ENCODE results near the gene PPP1R2. TPM values are rescaled to one million over a fixed set of nuclear protein-coding genes. Genes with fewer than 3 reads are reported as not detected.
"Not testable (repeated sequence)": the region's sequence is repeated elsewhere in the genome, so short reads cannot be mapped to it uniquely, and the experiment has no call there.

The PPP1R2 gene
- 40.3 and 42.6 TPM in 2 replicates for total RNA-seq (2014; rRNA removed; shearing (Covaris generic))

- no peaks in the 10 kb centered on the region for H3K36me3 ChIP-seq
- H3K9me3 ChIP-seq (replicated peaks) = no peaks in the 10 kb centered on the region
- H3K4me3 ChIP-seq = peak within 1 kb of the TSS; percentile 97
- DNase-seq = peak; percentile 87 to 92
- H3K27ac ChIP-seq = peak within 1 kb of the TSS; percentile 65
- peaks cover 8% of the 10 kb centered on the region; the same call in 1 of the 2 replicates for H3K4me1 ChIP-seq
- H3K27me3 ChIP-seq = no peaks in the 10 kb centered on the region
Measured at GRCh38 chr3:195542698-195543499, at the start of gene PPP1R2. TSS of gene PPP1R2 (minus strand) at chr3:195543325. CDS start at chr3:195543025, 300 bp downstream.

DNA sequence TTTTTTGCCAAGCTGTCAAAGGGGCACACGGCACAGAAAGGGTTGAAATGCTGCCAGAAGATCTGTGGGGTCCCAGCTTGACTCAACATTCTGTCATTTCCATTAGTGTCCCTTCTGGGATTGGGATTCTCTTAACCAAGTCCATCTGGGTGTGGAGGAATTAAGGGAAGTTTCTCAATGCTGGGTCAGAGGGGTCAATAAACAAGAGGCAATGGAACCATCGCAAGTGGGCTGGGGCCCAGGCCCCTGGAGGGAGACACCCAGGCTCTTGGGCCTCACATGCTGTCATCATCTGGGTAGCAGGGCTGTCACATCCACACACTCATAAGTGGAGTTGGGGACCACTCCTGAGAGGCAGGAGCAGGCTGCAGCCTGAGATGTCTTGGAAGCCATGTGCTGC, 48.7 kb upstream of the PPP1R2 start:
- Histone ChIP-seq H3K27me3 (no peaks in the 10 kb centered on the region), H3K4me1 (no peaks in the 10 kb centered on the region), H3K9me3 (replicated peaks) (no peaks in the 10 kb centered on the region), H3K4me3 (no peak overlapping the region), H3K27ac (no peak overlapping the region), H3K36me3 (no peaks in the 10 kb centered on the region)
- no peak for DNase-seq

GRCh38 chr3:195591220-195591619, 48.1 kb upstream of the PPP1R2 start:
- H3K27me3 ChIP-seq = no peaks in the 10 kb centered on the region
- no peaks in the 10 kb centered on the region for H3K9me3 ChIP-seq (replicated peaks)
- no peak for DNase-seq
- no peak overlapping the region for H3K27ac ChIP-seq
- H3K36me3 ChIP-seq = no peaks in the 10 kb centered on the region
- H3K4me1 ChIP-seq = no peaks in the 10 kb centered on the region
- H3K4me3 ChIP-seq = no peak overlapping the region

DNA sequence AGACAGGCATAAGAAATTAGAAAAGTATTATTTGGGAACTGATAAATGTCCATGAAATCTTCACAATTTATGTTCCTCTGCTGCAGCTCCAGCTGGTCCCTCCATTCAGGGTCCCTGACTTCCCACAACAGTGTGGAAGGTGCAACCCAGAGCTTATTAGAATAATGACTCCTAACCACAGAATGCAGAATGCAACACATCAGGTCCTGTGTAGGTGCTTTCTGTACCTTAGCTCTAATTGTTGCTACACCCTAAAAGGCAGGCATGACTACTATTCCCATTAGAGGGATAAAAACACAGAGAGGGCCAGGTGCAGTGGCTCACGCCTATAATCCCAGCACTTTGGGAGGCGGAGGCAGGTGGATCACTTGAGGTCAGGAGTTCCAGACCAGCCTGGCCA, 47.3 kb upstream of the PPP1R2 start:
- H3K27ac ChIP-seq, H3K4me3 ChIP-seq: not testable (repeated sequence)

DNA sequence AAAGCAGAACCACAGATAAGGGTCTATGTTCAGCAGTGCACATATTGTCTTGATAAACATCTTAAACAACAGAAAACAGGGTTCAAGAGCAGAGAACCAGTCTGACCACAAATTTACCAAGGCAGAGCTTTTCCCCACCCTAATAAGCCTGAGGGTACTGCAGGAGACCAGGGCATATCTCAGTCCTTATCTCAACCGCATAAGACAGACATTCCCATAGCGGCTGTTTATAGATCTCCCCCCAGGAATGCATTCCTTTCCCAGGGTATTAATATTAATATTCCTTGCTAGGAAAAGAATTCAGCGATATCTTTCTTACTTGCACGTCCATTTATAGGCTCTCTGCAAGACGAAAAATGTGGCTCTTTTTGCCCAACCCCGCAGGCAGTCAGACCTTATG, 46.7 kb upstream of the PPP1R2 start:
- DNase-seq, H3K27me3 ChIP-seq, H3K36me3 ChIP-seq: not testable (repeated sequence)

More for the DNA sequence above, 47.3 kb upstream of the PPP1R2 start:
- not testable (repeated sequence) for H3K36me3 ChIP-seq; H3K27me3 ChIP-seq; DNase-seq; H3K9me3 ChIP-seq (replicated peaks); H3K4me1 ChIP-seq

GRCh38 chr3:195587824-195588223, 44.7 kb upstream of the PPP1R2 start:
- H3K36me3 ChIP-seq = no peaks in the 10 kb centered on the region
- H3K27me3 ChIP-seq = no peaks in the 10 kb centered on the region
- no peak for DNase-seq
- no peak overlapping the region for H3K4me3 ChIP-seq
- no peaks in the 10 kb centered on the region for H3K9me3 ChIP-seq (replicated peaks)
- H3K4me1 ChIP-seq = peaks cover 3% of the 10 kb centered on the region; the same call in 1 of the 2 replicates
- H3K27ac ChIP-seq = no peak overlapping the region

More for the DNA sequence above, 46.7 kb upstream of the PPP1R2 start:
- H3K4me1 ChIP-seq; H3K27ac ChIP-seq; H3K4me3 ChIP-seq; H3K9me3 ChIP-seq (replicated peaks): not testable (repeated sequence)

GRCh38 chr3:195587406-195587805, 44.3 kb upstream of the PPP1R2 start:
- no peaks in the 10 kb centered on the region for H3K9me3 ChIP-seq (replicated peaks)
- DNase-seq = no peak
- H3K27ac ChIP-seq = no peak overlapping the region
- no peaks in the 10 kb centered on the region for H3K36me3 ChIP-seq
- H3K4me1 ChIP-seq = peaks cover 3% of the 10 kb centered on the region; the same call in 1 of the 2 replicates
- H3K4me3 ChIP-seq = no peak overlapping the region
- no peaks in the 10 kb centered on the region for H3K27me3 ChIP-seq

DNA sequence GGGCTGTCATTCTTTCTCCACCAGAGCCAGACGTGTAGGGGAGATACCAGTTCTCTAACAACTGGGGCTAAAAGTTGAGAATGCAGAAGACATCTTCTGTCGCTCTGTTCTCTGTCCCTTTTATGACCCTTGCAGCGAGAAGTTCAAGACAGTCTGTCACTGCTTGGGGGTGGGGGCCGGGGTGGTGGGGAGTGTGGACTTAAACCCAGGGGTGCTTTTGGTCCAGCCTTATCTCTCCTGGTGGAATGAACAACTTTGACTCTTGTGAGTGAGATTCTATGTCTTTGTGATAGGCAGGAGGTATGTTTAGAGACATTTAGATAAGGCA, 41.4 kb upstream of the PPP1R2 start:
- Histone ChIP-seq H3K27ac (no peak overlapping the region), H3K9me3 (replicated peaks) (no peaks in the 10 kb centered on the region), H3K4me3 (no peak overlapping the region; the same call in 1 of the 2 replicates), H3K36me3 (no peaks in the 10 kb centered on the region), H3K27me3 (no peaks in the 10 kb centered on the region), H3K4me1 (peaks cover 3% of the 10 kb centered on the region; the same call in 1 of the 2 replicates)
- DNase-seq = no peak

GRCh38 chr3:195583831-195584542, 40.9 kb upstream of the PPP1R2 start, which contains the start of gene APOD:
TSS of gene APOD (minus strand) at chr3:195583940. CDS start at chr3:195579461, 4,479 bp downstream.
- Histone ChIP-seq H3K27ac (no peak within 1 kb of the TSS), H3K27me3 (no peaks in the 10 kb centered on the region), H3K4me1 (peaks cover 3% of the 10 kb centered on the region; the same call in 1 of the 2 replicates), H3K9me3 (replicated peaks) (no peaks in the 10 kb centered on the region), H3K36me3 (no peaks in the 10 kb centered on the region), H3K4me3 (peak within 1 kb of the TSS; percentile 32)
- DNase-seq = peak; percentile 53 to 71

GRCh38 chr3:195582947-195583346, 39.8 kb upstream of the PPP1R2 start:
- Histone ChIP-seq H3K27me3 (no peaks in the 10 kb centered on the region), H3K36me3 (no peaks in the 10 kb centered on the region), H3K4me3 (no peak overlapping the region), H3K27ac (no peak overlapping the region), H3K4me1 (peaks cover 3% of the 10 kb centered on the region; the same call in 1 of the 2 replicates), H3K9me3 (replicated peaks) (no peaks in the 10 kb centered on the region)
- no peak for DNase-seq

DNA sequence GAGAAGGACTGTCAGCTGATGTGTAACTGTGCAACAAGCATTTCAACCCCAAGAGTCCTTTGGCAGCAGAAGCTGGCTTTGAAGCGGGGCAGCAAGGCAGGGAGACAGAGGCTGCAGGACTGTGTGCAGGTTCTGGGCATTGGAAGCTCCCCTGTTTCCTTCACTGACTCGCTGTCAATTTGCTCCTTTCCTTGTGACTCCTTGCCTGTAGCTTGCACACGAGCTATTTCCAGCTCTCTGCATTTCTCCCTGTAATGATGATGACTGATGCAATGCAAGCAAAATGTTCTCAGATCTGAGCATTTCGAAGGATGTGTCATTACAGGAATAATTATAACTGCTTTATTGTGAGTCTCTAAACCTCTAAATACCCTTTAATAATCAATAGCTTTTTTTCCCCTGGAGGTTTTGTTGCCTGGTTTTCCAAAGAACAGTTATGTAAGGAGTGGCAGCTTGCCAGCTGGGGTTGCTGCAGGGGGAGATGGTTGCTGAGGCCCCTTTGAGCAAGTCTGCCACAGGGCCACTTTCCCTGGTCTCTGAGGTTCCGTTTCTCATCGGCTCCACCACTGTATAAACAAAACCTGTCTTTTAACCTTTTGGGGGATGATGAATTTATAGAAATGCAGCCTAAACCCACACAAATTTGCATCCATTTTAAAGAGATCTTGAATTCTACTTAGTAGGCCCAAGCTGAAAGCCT, 37.8 kb upstream of the PPP1R2 start:
- Histone ChIP-seq H3K4me3 (no peak overlapping the region), H3K27me3 (no peaks in the 10 kb centered on the region), H3K4me1 (peaks cover 3% of the 10 kb centered on the region; the same call in 1 of the 2 replicates), H3K9me3 (replicated peaks) (no peaks in the 10 kb centered on the region), H3K36me3 (no peaks in the 10 kb centered on the region), H3K27ac (no peak overlapping the region)
- no peak for DNase-seq

- no peak overlapping the region for H3K27ac ChIP-seq
- no peak overlapping the region for H3K4me3 ChIP-seq
- no peaks in the 10 kb centered on the region for H3K27me3 ChIP-seq
- DNase-seq = peak in 1 of 2 experiments; percentile 15
- no peaks in the 10 kb centered on the region for H3K36me3 ChIP-seq
- peaks cover 2% of the 10 kb centered on the region; the same call in 1 of the 2 replicates for H3K4me1 ChIP-seq
- no peaks in the 10 kb centered on the region for H3K9me3 ChIP-seq (replicated peaks)
Measured at GRCh38 chr3:195579281-195579680, 36.2 kb upstream of the PPP1R2 start.

- no peaks in the 10 kb centered on the region for H3K9me3 ChIP-seq (replicated peaks)
- H3K4me3 ChIP-seq = no peak overlapping the region
- no peaks in the 10 kb centered on the region for H3K36me3 ChIP-seq
- no peak for DNase-seq
- H3K27ac ChIP-seq = no peak overlapping the region
- no peaks in the 10 kb centered on the region for H3K27me3 ChIP-seq
- no peaks in the 10 kb centered on the region for H3K4me1 ChIP-seq
Measured at GRCh38 chr3:195578565-195578964, 35.4 kb upstream of the PPP1R2 start.

DNA sequence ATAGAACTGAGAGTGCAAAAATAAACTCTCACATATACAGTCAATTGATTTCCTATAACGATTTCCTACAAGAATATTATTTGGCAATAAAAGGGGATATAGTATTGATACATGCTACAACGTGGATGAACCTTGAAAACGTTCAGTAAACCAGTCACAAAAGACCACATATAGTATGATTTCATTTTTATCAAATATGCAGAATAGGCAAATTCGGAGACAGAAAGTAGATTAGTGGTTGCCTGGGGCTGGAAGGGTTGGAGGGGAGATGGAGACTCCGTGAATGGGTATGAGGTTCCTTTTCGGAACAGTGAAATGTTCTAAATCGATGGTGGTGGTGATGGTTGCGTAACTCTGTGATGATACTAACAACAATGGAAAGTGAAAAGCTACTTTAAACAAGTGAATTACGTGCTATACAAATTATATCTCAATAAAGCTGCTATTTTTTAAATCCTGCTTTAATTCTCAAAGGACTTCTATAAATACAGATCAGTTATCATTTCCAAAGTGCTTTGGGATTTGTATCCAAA, 34.6 kb upstream of the PPP1R2 start:
- no peaks in the 10 kb centered on the region for H3K27me3 ChIP-seq
- no peaks in the 10 kb centered on the region for H3K36me3 ChIP-seq
- H3K4me3 ChIP-seq = no peak overlapping the region
- H3K27ac ChIP-seq = no peak overlapping the region
- no peak for DNase-seq
- H3K9me3 ChIP-seq (replicated peaks) = no peaks in the 10 kb centered on the region
- H3K4me1 ChIP-seq = no peaks in the 10 kb centered on the region

Measured in SJCRH30 (cell line).